ENCODE measurements around the gene COIL. TPM values are rescaled to one million over a fixed set of nuclear protein-coding genes. Genes with fewer than 3 reads are reported as not detected.

COIL gene
- total and polyA plus RNA-seq, 9 of the 15 experiments (the other 6 are each of a cell fraction or from before 2014, with no cell fraction given): 23.9 to 41.3 (median 28.7) TPM

GRCh38 chr17:56960596-56961538, at the start of gene COIL (continued):
- TF ChIP-seq DLX4 (CRISPR knock-in tag; IDR thresholded peaks at IDR 0.05) (no peak), PYGO2 (tag; IDR thresholded peaks at IDR 0.05) (no peak), SRSF7 (optimal IDR thresholded peaks at IDR 0.05; ENCODE audit: low read depth, low read length) (no peak), KLF10 (CRISPR knock-in tag; IDR thresholded peaks at IDR 0.05) (no peak), CHD2 (IDR thresholded peaks at IDR 0.05; ENCODE audit: low read depth, low read length) (0 out of 2 replicates have a peak, but pooled peaks have one; percentile 9), HOMEZ (CRISPR knock-in tag; IDR thresholded peaks at IDR 0.05) (no peak), PHB2 (IDR thresholded peaks at IDR 0.05; ENCODE audit: low read depth) (no peak), ZNF445 (CRISPR knock-in tag; IDR thresholded peaks at IDR 0.05; ENCODE audit: low read depth) (no peak), RBFOX2 (IDR thresholded peaks at IDR 0.05; ENCODE audit: low read depth, low read length) (peak; percentile 95), GATAD2A (IDR thresholded peaks at IDR 0.05) (0 out of 2 replicates have a peak, but pooled peaks have one; percentile 12), MGA (IDR thresholded peaks at IDR 0.05) (no peak; the same call in 1 of the 2 replicates), E2F1 (CRISPR knock-in tag; IDR thresholded peaks at IDR 0.05) (peak; percentile 61; the same call in 1 of the 2 replicates)
